ENCODE results near the gene ZNF524.
"Not testable (repeated sequence)": the region's sequence is repeated elsewhere in the genome, so short reads cannot be mapped to it uniquely, and the experiment has no call there.

The ZNF524 gene

GRCh38 chr19:55554741-55555152 lies 45.3 kb upstream of the ZNF524 start:
- no peak overlapping the region for H3K4me3 ChIP-seq (ENCODE audit: control insufficient read depth, low read depth, low read length)
- DNase-seq (ENCODE audit: low read depth): no peak
- TF ChIP-seq, protein P1, sequence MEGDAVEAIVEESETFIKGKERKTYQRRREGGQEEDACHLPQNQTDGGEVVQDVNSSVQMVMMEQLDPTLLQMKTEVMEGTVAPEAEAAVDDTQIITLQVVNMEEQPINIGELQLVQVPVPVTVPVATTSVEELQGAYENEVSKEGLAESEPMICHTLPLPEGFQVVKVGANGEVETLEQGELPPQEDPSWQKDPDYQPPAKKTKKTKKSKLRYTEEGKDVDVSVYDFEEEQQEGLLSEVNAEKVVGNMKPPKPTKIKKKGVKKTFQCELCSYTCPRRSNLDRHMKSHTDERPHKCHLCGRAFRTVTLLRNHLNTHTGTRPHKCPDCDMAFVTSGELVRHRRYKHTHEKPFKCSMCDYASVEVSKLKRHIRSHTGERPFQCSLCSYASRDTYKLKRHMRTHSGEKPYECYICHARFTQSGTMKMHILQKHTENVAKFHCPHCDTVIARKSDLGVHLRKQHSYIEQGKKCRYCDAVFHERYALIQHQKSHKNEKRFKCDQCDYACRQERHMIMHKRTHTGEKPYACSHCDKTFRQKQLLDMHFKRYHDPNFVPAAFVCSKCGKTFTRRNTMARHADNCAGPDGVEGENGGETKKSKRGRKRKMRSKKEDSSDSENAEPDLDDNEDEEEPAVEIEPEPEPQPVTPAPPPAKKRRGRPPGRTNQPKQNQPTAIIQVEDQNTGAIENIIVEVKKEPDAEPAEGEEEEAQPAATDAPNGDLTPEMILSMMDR (conservative IDR thresholded peaks at IDR 0.05; ENCODE audit: control insufficient read depth, insufficient read depth, low read depth, low read length): no peak

DNA sequence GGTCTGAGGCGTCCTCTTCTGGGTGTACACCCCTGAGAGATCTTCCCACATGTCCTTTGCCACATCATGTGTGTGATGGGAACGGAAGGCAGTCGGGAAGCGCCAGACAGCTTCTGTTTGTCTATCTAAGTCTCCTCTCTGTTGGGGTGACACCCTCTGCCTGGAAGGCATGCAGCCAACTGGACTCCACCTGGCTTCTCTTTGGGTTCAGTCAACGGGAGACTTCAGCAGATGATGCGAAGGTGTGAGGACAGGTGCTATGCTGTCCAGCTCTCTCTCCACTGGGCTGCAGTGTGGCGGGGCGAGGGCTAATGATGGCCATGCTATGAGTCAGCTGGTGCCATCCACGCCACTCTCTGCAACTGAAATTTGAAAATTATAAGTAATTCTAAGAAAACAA lies 40.4 kb upstream of the ZNF524 start:
- no peak overlapping the region for H3K4me3 ChIP-seq (ENCODE audit: control insufficient read depth, low read depth, low read length)
- TF ChIP-seq, protein P1 (conservative IDR thresholded peaks at IDR 0.05; ENCODE audit: control insufficient read depth, insufficient read depth, low read depth, low read length): no peak
- no peak for DNase-seq (ENCODE audit: low read depth)

DNA sequence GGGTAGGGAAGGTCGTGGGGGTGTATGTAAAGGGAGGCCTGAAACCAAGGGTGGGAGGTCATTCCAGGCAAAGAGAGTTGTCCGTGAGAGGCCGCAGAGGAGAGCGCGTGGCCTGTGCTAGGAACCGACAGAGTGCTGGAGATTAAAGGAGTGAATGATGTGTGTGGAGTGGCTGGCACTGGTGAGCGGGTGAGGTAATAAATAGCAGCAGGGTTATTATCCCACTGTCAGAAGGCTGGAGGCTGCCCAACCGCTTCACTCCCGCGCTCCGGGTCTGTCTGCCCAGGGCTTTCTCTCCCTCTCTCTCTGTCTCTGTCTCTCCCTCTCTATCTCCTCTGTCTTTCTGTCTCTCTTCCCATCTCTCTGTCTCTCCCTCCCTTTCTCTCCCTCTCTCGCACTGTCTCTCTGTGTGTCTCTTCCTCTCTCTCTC lies 36.8 kb upstream of the ZNF524 start:
- TF ChIP-seq, protein P1 (conservative IDR thresholded peaks at IDR 0.05; ENCODE audit: control insufficient read depth, insufficient read depth, low read depth, low read length): no peak
- H3K4me3 ChIP-seq (ENCODE audit: control insufficient read depth, low read depth, low read length): no peak overlapping the region
- DNase-seq (ENCODE audit: low read depth): no peak

- DNase-seq (ENCODE audit: low read depth): no peak
- no peak overlapping the region for H3K4me3 ChIP-seq (ENCODE audit: control insufficient read depth, low read depth, low read length)
- TF ChIP-seq, protein P1 (conservative IDR thresholded peaks at IDR 0.05; ENCODE audit: control insufficient read depth, insufficient read depth, low read depth, low read length): no peak
These were observed 33.3 kb upstream of the ZNF524 start for GRCh38 chr19:55566823-55567222.

- no peak for DNase-seq (ENCODE audit: low read depth)
- no peak overlapping the region for H3K4me3 ChIP-seq (ENCODE audit: control insufficient read depth, low read depth, low read length)
- TF ChIP-seq, protein P1 (conservative IDR thresholded peaks at IDR 0.05; ENCODE audit: control insufficient read depth, insufficient read depth, low read depth, low read length): no peak
These were observed 32.3 kb upstream of the ZNF524 start for GRCh38 chr19:55567708-55568328.

DNA sequence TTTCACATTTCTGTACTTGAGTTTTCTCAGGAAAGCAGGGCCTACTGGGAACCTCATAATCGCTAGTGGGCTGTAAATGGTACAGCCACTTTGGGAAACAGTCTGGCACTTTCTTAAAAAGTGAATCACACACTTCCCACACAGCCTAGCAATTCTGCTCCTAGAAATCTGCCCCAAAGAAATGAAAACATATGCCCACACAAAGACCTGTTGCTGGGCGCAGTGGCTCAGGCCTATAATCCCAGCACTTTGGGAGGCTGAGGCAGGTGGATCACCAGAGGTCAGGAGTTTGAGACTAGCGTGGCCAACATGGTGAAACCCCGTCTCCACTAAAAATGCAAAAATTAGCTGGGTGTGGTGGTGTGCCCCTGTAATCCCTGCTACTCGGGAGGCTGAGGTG lies 30.6 kb upstream of the ZNF524 start:
- not testable (repeated sequence) for DNase-seq (ENCODE audit: low read depth); H3K4me3 ChIP-seq (ENCODE audit: control insufficient read depth, low read depth, low read length)

DNA sequence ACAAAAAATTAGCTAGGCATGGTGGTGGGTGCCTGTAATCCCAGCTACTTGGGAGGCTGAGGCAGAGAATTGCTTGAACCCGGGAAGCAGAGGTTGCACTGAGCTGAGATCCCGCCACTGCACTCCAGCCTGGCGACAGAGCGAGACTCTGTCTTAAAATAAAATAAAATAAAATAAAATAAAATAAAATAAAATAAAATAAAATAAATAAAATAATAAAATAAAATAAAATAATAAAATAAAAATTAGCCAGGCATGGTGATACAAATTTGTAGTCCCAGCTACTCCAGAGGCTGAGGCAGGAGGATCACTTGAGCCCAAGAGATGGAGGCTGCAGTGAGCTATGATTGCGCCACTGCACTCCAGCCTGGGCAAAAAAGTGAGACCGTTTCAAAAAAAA lies 26.2 kb upstream of the ZNF524 start:
- H3K4me3 ChIP-seq (ENCODE audit: control insufficient read depth, low read depth, low read length); DNase-seq (ENCODE audit: low read depth): not testable (repeated sequence)

- DNase-seq (ENCODE audit: low read depth): no peak
- H3K4me3 ChIP-seq (ENCODE audit: control insufficient read depth, low read depth, low read length): no peak overlapping the region
- TF ChIP-seq, protein P1 (conservative IDR thresholded peaks at IDR 0.05; ENCODE audit: control insufficient read depth, insufficient read depth, low read depth, low read length): no peak
These were observed 23.3 kb upstream of the ZNF524 start for GRCh38 chr19:55576746-55577145.
